Muscle of leg (tissue), 11 donors: ENCODE results near the gene BNC2. TPM values are rescaled to one million over a fixed set of nuclear protein-coding genes. Genes with fewer than 3 reads are reported as not detected.

ENCODE experiments used
- DNase-seq: peaks from one replicate; pipeline ENCODE4 v3.0.0; 2013
- H3K27ac ChIP-seq: one replicate; pipeline ENCODE4 v1.5.1; 2013; ENCODE audit warnings: mild to moderate bottlenecking, low read length, control low read depth
- H3K27me3 ChIP-seq: one replicate; pipeline ENCODE4 v1.6.1; 2013; ENCODE audit warnings: low read length; ENCODE audit not compliant: control insufficient read depth, insufficient read depth
- H3K36me3 ChIP-seq: one replicate; pipeline ENCODE4 v1.6.1; 2013; ENCODE audit warnings: low read length; ENCODE audit not compliant: control insufficient read depth, insufficient read depth
- H3K4me1 ChIP-seq: one replicate; pipeline ENCODE4 v1.6.1; 2013; ENCODE audit warnings: low read length; ENCODE audit not compliant: control insufficient read depth, insufficient read depth
- H3K4me3 ChIP-seq: one replicate; pipeline ENCODE4 v1.5.1; 2013; ENCODE audit warnings: low read length, control low read depth
- H3K9me3 ChIP-seq: replicated peaks from 2 replicates; pipeline ENCODE4 v1.6.1; 2013; ENCODE audit warnings: low read depth, low read length; ENCODE audit not compliant: control insufficient read depth
- WGBS: methylation state at CpG from one replicate; pipeline ENCODE4 v1.1.5; 2013; ENCODE audit warnings: missing lambda C conversion rate; ENCODE audit not compliant: insufficient coverage; 5-methylcytosine and 5-hydroxymethylcytosine counted together
- polyA plus RNA-seq, 8 donors: library from polyadenylated mRNA; unstranded; fragments of 120-200 nt; gene quantifications; one replicate each; pipeline versions ENCODE4 v1.2.1 to v1.2.3, GENCODE V29; 2013; ENCODE audit warnings: inconsistent platforms in 1 of 8, low replicate concordance in 1 of 8; ENCODE audit not compliant: insufficient read length in 8 of 8, insufficient read depth in 1 of 8
- total RNA-seq: library from RNA; stranded (reverse); fragments of 120-200 nt; gene quantifications from one replicate; pipeline ENCODE4 v1.2.4, GENCODE V29; 2013

Gene BNC2
- total and polyA plus RNA-seq, 9 donors = 4.7 to 24.0 (median 7.6) TPM

DNA sequence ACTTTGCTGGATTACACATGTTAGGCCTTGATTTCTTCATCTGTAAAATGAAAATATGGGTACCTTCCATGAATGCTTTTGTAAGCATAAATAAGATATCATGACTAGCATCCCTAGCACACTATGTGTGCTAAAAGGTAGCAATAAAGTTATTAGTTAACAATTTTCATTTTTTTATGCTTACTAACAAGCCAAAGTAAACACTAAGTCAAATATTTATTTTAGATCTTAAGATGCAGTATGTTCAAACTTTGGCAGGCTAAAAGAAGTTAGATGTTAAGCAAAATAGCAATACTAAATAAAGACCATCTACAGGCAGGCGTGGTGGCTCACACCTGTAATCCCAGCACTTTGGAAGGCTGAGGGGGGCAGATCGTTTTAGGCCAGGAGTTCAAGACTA is 169.1 kb downstream of the BNC2 start:
- no peaks in the 10 kb centered on the region for H3K9me3 ChIP-seq
- H3K27me3 ChIP-seq = no peaks in the 10 kb centered on the region
- H3K36me3 ChIP-seq = no peaks in the 10 kb centered on the region
- no peak overlapping the region for H3K4me3 ChIP-seq
- H3K27ac ChIP-seq = no peak overlapping the region
- peaks cover 6% of the 10 kb centered on the region for H3K4me1 ChIP-seq
- DNase-seq = no peak
- WGBS = no CpG with 5 or more reads among the region's 2 CpGs

DNA sequence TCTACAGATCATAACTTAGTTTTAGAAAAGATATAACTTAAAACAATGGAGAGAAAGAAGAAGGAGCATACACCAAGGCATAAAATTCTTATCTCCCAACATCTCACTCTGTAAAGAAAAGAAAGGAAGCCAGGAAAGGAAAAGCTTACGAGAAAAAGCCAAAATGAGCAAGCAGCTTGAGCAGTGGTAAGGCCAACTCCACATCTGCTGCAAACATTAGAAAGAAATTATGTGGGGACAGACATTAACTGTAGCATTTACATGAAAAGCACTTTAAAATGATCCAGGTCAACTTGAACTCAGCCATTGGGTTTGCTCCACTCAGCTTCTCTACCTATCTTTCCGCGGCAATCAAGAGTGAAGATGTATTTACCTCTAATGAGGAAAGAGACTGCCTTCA is 176.9 kb downstream of the BNC2 start:
- DNase-seq = peak; percentile 93

DNA sequence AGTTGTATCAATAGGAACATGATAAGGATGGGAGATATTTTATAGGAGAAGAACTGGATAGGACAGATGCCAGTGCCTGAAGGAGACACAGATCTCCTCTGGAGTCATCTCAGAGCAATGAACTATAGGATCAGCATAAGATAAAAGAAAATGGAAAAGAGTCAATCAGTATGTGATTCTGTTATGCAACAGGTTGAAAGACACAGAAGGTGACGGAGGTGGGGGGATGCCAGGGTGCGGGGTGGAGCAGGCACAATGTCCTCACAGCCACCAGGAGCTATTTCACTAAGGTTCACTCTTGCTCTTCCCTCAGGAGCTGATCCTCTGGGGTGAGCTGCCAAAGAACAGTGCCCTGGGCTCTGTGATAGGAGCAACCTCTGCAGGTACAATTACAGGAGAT is 179.8 kb downstream of the BNC2 start:
- H3K36me3 ChIP-seq = no peaks in the 10 kb centered on the region
- H3K4me1 ChIP-seq = peaks cover 9% of the 10 kb centered on the region
- no peak overlapping the region for H3K4me3 ChIP-seq
- no peak for DNase-seq
- no peak overlapping the region for H3K27ac ChIP-seq
- H3K9me3 ChIP-seq = no peaks in the 10 kb centered on the region
- no CpG with 5 or more reads among the region's 2 CpGs for WGBS
- H3K27me3 ChIP-seq = no peaks in the 10 kb centered on the region

More for the DNA sequence above, 176.9 kb downstream of the BNC2 start:
- peaks cover 9% of the 10 kb centered on the region for H3K4me1 ChIP-seq
- WGBS = no CpG with 5 or more reads among the region's 3 CpGs
- no peak overlapping the region for H3K4me3 ChIP-seq
- peak overlapping the region; percentile 43 for H3K27ac ChIP-seq
- H3K27me3 ChIP-seq = no peaks in the 10 kb centered on the region
- no peaks in the 10 kb centered on the region for H3K36me3 ChIP-seq
- no peaks in the 10 kb centered on the region for H3K9me3 ChIP-seq

DNA sequence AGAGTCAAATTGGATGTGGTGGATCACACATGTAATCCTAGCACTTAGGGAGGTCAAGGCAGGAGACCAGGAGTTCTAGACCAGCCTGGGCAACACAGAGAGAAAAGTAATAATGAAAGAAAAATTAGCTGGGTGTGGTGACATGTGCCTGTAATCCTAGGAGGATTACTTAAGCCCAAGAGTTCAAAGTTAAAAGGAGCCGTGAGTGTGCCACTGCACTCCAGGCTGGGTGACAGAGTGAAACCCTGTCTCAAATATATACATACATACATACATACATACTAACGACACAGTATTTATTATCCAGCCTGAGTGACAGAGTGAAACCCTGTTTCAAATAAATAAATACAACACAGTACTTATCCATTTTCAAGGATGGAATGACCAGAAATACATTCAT is 180.3 kb downstream of the BNC2 start:
- Histone ChIP-seq H3K9me3 (no peaks in the 10 kb centered on the region), H3K4me3 (no peak overlapping the region), H3K27me3 (no peaks in the 10 kb centered on the region), H3K27ac (no peak overlapping the region), H3K4me1 (peaks cover 9% of the 10 kb centered on the region), H3K36me3 (no peaks in the 10 kb centered on the region)
- WGBS = no CpG with 5 or more reads among the region's 2 CpGs
- no peak for DNase-seq

DNA sequence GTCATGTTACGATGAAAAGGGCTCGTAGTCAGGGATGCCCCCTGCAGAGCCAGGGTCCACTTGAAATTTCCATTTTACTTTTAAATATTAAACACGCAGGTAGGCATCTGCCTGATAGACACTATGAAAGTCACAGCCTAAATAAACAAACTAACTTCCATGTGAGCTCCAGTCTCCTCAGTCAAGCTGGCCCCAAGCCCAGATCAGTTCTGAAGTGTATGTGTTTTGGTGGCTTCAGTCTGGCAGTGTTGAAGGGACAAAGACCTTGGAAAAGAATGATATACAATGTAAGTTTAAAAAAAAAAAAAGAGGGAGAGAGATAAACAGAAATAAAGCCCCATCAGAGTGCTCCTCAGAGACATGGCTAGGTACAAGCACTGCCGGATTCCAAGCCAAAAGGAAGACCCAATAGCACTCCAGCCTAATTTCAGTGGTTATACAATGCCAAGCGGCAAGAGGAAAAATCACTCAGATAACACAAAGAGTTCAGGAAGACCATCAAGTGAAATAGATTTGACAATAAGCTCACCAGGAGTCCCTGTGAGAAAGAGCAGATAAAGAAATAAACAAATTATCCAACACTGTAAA is 181.0 kb downstream of the BNC2 start:
- no peak overlapping the region for H3K4me3 ChIP-seq
- no peaks in the 10 kb centered on the region for H3K27me3 ChIP-seq
- DNase-seq = peak; percentile 74
- no peaks in the 10 kb centered on the region for H3K36me3 ChIP-seq
- 57% methylated on average over 1 of the region's 5 CpGs for WGBS
- no peak overlapping the region for H3K27ac ChIP-seq
- peaks cover 9% of the 10 kb centered on the region for H3K4me1 ChIP-seq
- H3K9me3 ChIP-seq = no peaks in the 10 kb centered on the region

DNA sequence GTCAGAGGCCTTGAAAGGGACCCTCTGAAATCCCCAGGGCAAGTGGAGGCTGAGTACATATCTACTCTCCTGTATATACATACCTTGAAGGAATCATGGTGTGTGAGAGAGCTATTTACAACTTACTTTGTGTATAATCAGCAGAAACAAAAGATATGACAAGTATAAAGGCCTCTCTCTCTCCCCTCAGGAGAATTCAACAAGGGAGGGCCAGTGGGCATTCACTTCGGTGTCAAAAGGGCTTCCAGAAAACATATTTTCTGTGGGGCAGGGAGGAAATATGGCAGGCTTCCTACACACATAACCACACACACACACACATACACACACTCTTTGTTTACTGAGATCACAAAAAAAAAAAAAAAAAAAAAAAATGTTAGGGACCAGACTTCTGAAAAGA is 181.7 kb downstream of the BNC2 start:
- Histone ChIP-seq H3K27ac (no peak overlapping the region), H3K9me3 (no peaks in the 10 kb centered on the region), H3K27me3 (no peaks in the 10 kb centered on the region), H3K4me3 (no peak overlapping the region), H3K4me1 (peaks cover 9% of the 10 kb centered on the region), H3K36me3 (no peaks in the 10 kb centered on the region)
- WGBS = no CpG with 5 or more reads among the region's 1 CpG
- no peak for DNase-seq

DNA sequence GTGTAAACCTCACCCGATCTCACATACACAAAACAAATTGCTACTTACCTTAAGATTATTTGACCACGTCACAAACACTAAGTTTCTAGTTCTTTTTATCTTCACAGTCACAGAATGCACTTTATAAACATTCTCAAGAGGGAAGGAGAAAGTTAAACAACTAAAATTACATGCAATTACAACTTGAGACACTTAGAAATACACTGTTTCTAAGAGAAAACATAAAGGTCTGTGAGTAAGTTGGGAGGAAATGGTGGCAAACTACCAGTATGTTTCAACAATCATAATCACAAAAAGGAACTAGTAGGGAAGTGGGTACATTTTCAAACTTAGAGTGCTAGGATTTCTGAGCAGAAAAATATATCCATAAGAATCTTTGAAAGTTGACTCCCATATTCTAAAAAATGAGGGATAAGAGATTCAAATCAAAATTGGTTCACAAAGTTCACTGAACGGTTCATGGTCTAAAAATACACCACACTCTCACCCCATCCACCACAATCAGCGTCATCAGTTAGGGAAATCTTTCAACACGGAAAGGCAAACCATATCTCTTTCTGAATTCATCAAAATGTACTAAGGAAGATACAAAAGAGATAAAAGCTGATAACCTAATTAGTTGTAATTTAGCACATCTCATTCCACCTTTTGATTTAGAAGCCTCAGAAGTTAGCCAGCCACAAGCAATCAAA is 182.6 kb downstream of the BNC2 start:
- Histone ChIP-seq H3K4me3 (no peak overlapping the region), H3K9me3 (no peaks in the 10 kb centered on the region), H3K27me3 (no peaks in the 10 kb centered on the region), H3K4me1 (peaks cover 6% of the 10 kb centered on the region), H3K27ac (no peak overlapping the region), H3K36me3 (no peaks in the 10 kb centered on the region)
- WGBS = 83% methylated on average over 1 of the region's 5 CpGs
- DNase-seq = no peak

DNA sequence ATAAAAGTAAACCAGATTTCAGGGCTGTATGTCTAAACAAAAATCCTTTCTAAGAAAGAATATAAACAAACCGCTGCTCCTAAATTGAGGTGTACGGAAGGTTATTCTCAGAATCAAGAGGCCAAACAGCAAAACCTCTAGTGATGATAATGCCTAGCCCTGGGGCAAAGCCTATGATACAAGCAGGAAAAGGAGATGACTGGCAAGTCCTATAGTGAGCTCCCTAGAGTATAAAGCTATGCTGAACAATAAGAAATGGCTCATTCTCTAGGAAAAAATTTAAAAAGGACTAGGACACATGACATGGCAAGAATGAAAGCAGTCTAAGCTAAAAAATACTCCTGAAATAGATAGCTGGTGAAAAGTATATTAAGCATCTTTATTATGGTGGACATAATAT is 187.1 kb downstream of the BNC2 start:
- WGBS = 100% methylated on average over 1 of the region's 2 CpGs
- Histone ChIP-seq H3K9me3 (no peaks in the 10 kb centered on the region), H3K27ac (no peak overlapping the region)

DNA sequence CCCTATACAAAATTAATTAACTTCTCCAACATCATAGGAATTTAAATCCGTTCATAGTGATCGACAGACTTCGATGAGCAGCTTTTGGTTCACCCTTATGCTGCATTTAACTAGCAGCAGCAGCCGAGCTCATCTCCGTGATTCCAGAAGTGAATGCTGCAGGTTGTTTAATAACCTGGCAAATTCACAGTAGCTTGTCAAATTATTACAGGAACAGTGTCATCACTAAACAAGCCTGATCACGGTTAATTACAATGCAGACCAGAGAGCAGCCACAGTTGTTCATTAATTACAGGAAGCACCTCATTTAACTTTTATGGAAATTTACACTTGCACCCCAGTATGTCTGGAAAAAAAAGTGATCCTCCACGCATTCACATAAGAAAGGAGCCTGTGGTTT is 188.2 kb downstream of the BNC2 start:
- H3K4me1 ChIP-seq = peaks cover 6% of the 10 kb centered on the region
- H3K4me3 ChIP-seq = no peak overlapping the region
- DNase-seq = no peak
- H3K27ac ChIP-seq = no peak overlapping the region
- H3K36me3 ChIP-seq = no peaks in the 10 kb centered on the region
- H3K9me3 ChIP-seq = no peaks in the 10 kb centered on the region
- 69% methylated on average over 4 of the region's 7 CpGs for WGBS
- H3K27me3 ChIP-seq = no peaks in the 10 kb centered on the region

More for the DNA sequence above, 187.1 kb downstream of the BNC2 start:
- no peaks in the 10 kb centered on the region for H3K27me3 ChIP-seq
- H3K36me3 ChIP-seq = no peaks in the 10 kb centered on the region
- no peak overlapping the region for H3K4me3 ChIP-seq
- peaks cover 6% of the 10 kb centered on the region for H3K4me1 ChIP-seq
- no peak for DNase-seq

DNA sequence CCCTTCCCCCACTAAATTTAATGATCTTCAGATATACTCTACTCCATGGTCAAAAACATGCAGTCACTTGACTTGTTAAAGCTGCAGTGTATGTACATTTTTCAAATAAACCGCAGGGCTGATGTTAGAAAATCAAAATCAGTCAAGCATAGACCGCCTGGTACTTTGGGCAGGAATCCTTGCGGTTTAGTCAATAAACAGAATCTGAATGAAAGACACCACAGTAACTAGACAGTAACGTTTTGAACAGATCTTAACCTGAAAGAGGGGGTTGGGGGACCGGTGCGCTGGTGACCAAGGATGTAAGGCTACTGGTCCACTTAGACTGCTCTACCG is 188.8 kb downstream of the BNC2 start:
- WGBS = 37% methylated on average over 3 of the region's 7 CpGs

More for the DNA sequence above, 188.8 kb downstream of the BNC2 start:
- Histone ChIP-seq H3K27me3 (no peaks in the 10 kb centered on the region), H3K27ac (peak overlapping the region; percentile 77), H3K9me3 (no peaks in the 10 kb centered on the region), H3K4me1 (peaks cover 6% of the 10 kb centered on the region), H3K4me3 (no peak overlapping the region), H3K36me3 (no peaks in the 10 kb centered on the region)
- DNase-seq = no peak
